ENCODE data around the gene MROH2A.

DNA sequence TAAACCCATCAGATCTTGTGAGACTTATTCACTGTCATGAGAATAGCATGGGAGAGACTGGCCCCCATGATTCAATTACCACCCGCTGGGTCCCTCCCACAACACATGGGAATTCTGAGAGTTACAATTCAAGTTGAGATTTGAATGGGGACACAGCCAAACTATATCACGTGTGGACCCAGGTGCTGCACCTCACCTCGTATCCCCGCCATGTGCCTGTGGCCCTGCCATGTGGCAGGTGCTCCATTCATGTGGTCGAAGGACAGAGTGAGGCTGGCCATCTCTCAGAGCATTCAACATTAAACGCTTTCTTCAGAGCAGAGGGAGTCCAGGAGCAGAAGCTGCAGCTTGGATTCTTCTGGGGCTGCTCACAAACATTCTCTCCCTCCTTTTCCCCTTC, 32.3 kb downstream of the MROH2A start:
- no peak for TF ChIP-seq EP300 (IDR thresholded peaks at IDR 0.05)
- TF ChIP-seq, protein P1, sequence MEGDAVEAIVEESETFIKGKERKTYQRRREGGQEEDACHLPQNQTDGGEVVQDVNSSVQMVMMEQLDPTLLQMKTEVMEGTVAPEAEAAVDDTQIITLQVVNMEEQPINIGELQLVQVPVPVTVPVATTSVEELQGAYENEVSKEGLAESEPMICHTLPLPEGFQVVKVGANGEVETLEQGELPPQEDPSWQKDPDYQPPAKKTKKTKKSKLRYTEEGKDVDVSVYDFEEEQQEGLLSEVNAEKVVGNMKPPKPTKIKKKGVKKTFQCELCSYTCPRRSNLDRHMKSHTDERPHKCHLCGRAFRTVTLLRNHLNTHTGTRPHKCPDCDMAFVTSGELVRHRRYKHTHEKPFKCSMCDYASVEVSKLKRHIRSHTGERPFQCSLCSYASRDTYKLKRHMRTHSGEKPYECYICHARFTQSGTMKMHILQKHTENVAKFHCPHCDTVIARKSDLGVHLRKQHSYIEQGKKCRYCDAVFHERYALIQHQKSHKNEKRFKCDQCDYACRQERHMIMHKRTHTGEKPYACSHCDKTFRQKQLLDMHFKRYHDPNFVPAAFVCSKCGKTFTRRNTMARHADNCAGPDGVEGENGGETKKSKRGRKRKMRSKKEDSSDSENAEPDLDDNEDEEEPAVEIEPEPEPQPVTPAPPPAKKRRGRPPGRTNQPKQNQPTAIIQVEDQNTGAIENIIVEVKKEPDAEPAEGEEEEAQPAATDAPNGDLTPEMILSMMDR (IDR thresholded peaks at IDR 0.05) = no peak

All from tibial nerve (tissue), 4 donors.